Activated naive CD4-positive, alpha-beta T cell (primary cell): ENCODE data around the gene SLC25A20.
"Not testable (repeated sequence)": the region's sequence is repeated elsewhere in the genome, so short reads cannot be mapped to it uniquely, and the experiment has no call there.

Experiments
- DNase-seq, 4 experiments: peaks; one replicate each; lab custom pipeline; 2025; lab: John Stamatoyannopoulos, UW

SLC25A20 gene

GRCh38 chr3:48898383-48899234 is at the start of gene SLC25A20:
TSS of gene SLC25A20 (minus strand) at chr3:48898882. CDS start at chr3:48898794, 88 bp downstream.
- peak; percentile 74 to 89 (median 79) for DNase-seq

- DNase-seq: no peak
These were observed 47.3 kb upstream of the SLC25A20 start for GRCh38 chr3:48945891-48946549.

GRCh38 chr3:48945432-48945831 is 46.8 kb upstream of the SLC25A20 start:
- no peak for DNase-seq

GRCh38 chr3:48938689-48939088 is 40.0 kb upstream of the SLC25A20 start:
- DNase-seq: no peak

GRCh38 chr3:48938156-48938555 is 39.5 kb upstream of the SLC25A20 start:
- DNase-seq: no peak

DNA sequence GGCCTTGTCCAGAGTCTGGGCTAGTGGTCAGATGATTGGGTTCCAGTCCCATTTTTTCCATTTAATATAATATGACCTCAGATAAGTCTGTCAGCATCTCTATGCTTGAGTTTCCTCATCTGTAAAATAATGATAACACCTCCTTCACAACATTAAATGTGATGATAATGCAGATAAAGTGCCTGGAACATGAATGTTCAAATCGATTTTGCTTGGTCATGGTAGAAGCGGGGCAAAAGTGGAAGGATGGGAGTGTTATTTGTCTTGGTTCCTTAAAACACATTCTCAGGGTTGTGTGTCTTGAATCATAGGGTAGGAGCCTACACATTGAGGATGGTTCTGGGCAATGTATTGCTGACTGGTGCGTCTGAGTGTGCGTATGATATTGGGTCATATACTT is 36.8 kb upstream of the SLC25A20 start:
- DNase-seq: no peak

- no peak for DNase-seq
These were observed 35.8 kb upstream of the SLC25A20 start for GRCh38 chr3:48934333-48934991.

GRCh38 chr3:48931944-48932580 is 33.4 kb upstream of the SLC25A20 start:
- no peak for DNase-seq

DNA sequence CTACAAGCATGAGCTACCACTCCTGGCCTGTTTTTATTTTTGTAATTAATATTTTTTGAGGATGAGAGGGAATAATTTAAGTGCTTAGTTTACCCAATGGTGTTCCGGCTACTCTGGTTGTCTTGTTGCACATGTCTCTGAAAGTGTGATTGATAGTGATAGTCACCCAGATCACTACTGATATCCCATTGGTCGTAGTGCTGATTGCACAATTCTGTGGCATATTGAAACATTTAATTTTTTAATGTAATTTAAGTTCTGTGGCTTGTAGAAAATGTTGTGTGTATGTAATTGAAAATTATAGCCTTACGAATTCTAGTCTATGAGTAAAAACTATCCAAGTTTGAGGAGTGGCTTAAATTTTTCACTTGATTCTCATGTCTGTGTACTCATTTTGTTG is 31.9 kb upstream of the SLC25A20 start:
- DNase-seq: no peak

DNA sequence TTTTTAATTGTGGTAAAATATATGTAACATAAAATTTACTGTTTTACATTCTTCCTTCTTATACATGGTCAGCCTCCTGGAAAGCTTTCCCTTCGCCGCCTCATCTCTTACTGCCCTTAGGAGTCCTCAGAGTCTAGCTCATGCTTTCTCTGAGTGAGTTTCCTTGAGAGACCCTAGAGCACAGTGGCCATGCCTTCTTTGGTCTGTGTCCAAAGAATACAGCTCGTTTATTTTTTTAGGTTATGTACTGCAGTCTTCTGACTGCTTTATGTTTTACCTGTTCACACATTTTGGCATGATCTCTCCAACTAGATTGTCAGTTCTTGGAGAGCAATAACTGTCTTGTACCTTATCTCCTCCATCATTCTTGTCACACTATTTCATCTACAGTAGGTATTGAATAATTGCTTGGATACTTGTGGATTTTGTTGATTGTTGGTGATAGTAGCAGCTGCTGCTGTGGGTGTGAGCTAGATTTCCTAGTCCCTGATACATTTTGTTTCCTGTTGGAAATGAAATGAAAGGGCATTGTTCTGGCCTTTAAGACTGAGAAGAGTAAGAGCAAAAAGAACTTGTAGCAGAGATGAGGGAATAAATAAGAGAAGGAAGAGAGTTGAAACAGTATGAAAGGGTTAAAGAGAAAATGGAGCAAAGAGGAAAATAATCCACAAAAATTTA is 30.8 kb upstream of the SLC25A20 start:
- DNase-seq: no peak

- no peak for DNase-seq
These were observed 30.0 kb upstream of the SLC25A20 start for GRCh38 chr3:48928679-48929078.

DNA sequence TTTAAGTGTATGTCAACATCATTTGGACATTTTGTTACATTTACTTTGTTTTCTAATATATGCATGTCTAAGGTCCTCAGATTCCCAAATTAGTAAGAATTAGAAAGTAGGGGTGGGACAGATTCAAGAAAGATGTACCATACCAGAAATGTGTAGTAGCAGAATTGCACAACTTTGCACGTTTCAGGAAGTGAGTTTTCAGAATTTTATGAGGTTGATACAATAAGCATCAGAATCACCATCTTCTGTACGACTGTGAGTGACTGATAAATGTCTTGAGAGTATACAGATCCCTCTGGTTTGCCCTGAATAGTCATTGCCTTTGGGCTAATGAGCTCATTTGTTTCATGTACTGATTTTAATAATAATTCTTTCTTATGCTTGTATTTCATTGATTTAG is 29.2 kb upstream of the SLC25A20 start:
- no peak for DNase-seq

- DNase-seq: no peak
These were observed 28.0 kb upstream of the SLC25A20 start for GRCh38 chr3:48926425-48927392.

DNA sequence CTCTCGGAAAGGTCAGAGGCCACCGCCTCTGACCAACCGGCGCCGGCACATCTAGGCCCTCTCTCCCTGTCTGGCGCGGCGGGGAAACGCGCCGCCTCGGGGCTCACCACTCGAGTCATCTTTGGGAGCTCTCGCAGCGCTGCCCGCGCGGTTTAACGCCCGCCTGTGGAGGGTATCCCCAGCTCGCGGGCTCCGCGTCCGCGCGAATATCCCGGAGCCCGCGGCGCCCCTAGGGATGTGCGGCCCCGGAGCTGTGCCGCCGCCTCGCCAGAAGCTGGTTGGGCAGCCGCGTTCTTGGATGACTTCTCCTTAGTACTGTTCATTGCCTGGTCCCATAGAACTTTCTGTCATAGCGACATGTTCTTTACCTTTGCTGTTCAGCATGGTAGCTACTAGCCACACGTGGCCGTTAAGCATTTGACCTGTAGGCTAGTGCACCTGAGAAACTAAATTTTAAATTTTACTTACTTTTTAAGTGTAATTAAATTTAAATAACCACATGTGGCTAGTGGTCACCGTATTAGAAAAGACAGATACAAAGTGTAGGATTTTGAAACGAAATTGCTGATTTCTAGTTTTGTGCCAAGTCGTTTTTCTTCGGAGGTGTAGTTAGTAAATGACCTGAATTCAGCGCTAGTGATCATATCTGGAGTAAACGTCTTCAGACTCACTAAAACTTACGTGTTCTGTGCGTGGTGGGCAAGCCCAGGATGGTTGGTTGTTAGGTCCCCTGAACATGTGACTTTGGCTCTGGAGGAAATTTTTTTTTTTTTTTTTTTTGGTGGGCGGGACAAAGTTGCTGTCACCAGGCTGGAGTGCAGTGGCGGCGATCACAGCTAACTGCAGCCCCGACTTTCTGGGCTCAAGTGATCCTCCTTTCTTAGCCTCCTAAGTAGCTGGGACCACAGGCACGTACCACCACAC is 20.8 kb upstream of the SLC25A20 start:
- DNase-seq: peak in 1 of 4 experiments; percentile 53

DNA sequence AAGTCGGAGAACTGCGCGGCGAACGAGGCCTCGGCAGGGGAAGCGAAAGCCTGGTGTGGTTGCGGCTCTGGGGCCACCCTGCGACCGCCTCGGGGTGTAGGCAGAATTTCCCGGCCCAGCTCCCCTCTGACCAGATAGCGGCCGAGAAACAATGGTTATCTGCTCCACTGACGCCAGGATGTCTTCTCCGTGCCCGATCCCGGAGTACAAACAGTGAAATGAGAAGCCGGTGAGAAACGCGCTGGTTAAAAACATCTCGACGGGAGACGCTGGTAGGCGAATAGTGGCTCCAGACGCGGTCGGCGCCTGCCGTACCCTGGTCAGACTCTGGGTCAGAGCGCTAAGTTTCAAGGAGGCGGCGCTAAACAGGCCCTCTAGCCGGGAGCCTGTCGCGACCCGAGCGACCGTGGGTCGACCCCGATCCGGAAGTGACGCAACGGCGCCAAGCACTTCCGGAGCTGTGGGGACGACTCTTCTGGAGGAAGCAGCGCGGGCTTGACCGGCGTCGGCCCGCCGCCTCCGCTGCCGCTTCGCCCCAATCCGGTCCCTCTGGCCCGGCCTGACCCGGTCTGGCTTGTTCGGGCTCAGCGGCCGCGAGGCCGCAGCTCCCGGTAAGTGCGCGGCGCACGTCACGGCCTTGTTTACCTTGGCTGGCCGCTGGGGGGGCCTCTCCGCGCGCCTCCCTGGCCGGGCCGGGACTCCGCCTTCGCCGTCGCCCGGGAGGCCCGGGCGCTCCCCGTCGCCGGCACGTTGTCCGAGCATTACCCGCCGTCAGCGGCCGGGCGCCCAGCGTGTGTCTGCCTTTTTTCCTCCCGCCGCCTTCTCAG is 19.9 kb upstream of the SLC25A20 start, which contains the start of gene ARIH2:
ARIH2 (plus strand) TSS at position 455 of the 827 bp plus-strand sequence. CDS start 8,717 bp downstream, outside the sequence.
- DNase-seq: peak; percentile 60 to 80 (median 72)

- no peak for DNase-seq
These were observed 16.6 kb upstream of the SLC25A20 start for GRCh38 chr3:48915296-48915695.

- DNase-seq: not testable (repeated sequence)
These were observed 8.3 kb upstream of the SLC25A20 start for GRCh38 chr3:48907026-48907425.

DNA sequence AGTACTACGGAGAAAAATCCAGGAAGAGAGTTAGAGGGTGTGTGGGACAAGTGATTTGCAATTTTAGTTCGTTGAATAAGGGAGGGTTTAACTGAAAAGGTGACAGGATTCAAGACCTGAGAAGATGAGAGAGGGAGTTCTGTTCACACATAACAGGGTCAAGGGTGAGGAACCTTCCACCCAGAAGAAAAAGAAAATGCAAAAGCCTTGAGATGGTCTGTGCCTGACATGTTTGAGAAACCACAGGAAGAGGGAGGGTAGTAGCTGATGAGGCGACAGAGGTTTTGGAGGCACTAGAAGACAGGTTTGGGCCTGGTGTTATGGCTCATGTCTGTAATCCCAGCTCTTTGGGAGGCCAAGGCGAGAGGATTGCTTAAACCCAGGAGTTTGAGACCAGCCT is 591 bp upstream of the SLC25A20 start:
- no peak for DNase-seq
